ENCODE data around the gene NRSN2.
"Not testable (repeated sequence)": the region's sequence is repeated elsewhere in the genome, so short reads cannot be mapped to it uniquely, and the experiment has no call there.

NRSN2 gene

GRCh38 chr20:325045-325888 lies 21.6 kb upstream of the NRSN2 start, which contains the start of gene SOX12:
SOX12 (plus strand) TSS chr20:325552; CDS start chr20:325925, 373 bp downstream.
- peak; percentile 98 for DNase-seq (ENCODE audit: low read depth, low spot score)

GRCh38 chr20:325889-326644 lies 20.8 kb upstream of the NRSN2 start:
- DNase-seq (ENCODE audit: low read depth, low spot score) = peak; percentile 88

- DNase-seq (ENCODE audit: low read depth, low spot score) = peak; percentile 58
Observed at GRCh38 chr20:326645-327185, 20.2 kb upstream of the NRSN2 start.

- DNase-seq (ENCODE audit: low read depth, low spot score) = peak; percentile 98
Observed at GRCh38 chr20:327186-328026, 19.5 kb upstream of the NRSN2 start.

GRCh38 chr20:328027-328974 lies 18.6 kb upstream of the NRSN2 start:
- DNase-seq (ENCODE audit: low read depth, low spot score) = peak; percentile 21

- no peak for DNase-seq (ENCODE audit: low read depth, low spot score)
Observed at GRCh38 chr20:328975-329695, 17.8 kb upstream of the NRSN2 start.

- no peak for DNase-seq (ENCODE audit: low read depth, low spot score)
Observed at GRCh38 chr20:329851-330232, 17.1 kb upstream of the NRSN2 start.

GRCh38 chr20:330233-331149 lies 16.4 kb upstream of the NRSN2 start:
- peak; percentile 77 for DNase-seq (ENCODE audit: low read depth, low spot score)

DNA sequence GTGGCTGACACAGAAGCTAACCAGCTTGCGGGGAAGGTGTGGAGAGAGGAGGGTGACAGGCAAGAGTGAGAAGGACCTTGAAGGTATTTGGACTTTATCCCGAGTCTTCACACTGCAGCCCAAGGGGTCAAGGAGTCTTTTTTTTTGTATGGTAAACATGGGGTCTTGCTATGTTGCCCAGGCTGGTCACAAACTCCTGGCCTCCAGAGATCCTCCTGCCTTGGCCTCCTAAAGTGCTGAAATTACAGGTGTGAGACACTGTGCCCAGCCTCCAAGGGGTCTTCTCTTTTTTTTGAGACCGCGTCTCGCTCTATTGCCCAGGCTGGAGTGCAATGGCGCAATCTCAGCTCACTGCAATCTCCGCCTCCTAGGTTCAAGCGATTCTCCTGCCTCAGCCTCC lies 12.3 kb upstream of the NRSN2 start:
- no peak for DNase-seq (ENCODE audit: low read depth, low spot score)

GRCh38 chr20:336040-336439 lies 10.9 kb upstream of the NRSN2 start:
- DNase-seq (ENCODE audit: low read depth, low spot score) = not testable (repeated sequence)

DNA sequence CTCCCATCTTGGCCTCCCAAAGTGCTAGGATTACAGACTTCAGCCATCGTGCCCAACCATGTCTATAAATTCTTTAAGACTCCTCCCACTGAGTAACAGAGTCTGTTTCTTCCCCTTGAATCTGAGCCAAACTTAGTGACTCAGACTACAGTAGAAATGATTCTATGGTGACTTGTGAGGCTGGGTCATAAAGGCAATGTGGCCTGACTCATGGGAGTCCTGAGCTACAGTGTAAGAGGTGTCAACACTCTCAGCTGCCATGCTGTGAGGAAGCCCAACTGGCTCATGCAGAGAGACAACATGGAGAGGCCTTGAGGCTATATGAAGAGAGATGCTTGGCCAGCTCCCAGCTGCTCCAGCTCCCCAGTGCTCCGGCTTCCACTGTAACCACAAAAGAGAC lies 5.2 kb upstream of the NRSN2 start:
- DNase-seq (ENCODE audit: low read depth, low spot score) = peak; percentile 62

DNA sequence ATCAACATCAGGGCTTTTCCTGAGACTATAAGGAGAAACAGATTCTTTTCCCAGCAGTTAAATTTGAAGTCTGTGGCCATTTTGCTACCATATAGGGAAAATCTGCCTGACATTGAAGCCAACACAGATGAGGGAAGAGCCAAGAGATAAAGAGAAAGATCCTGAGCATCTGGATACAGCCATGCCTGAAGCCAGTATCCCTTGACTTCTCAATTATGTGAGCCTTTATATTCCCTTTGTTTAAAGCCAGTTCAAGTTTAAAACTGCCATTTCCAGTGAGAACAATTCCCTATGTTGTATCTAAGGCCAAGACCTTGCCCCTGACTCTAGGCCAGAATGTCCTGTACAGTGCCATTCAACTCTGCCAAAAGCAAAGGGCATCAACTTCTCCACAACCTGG lies 3.8 kb upstream of the NRSN2 start:
- DNase-seq (ENCODE audit: low read depth, low spot score) = no peak

DNA sequence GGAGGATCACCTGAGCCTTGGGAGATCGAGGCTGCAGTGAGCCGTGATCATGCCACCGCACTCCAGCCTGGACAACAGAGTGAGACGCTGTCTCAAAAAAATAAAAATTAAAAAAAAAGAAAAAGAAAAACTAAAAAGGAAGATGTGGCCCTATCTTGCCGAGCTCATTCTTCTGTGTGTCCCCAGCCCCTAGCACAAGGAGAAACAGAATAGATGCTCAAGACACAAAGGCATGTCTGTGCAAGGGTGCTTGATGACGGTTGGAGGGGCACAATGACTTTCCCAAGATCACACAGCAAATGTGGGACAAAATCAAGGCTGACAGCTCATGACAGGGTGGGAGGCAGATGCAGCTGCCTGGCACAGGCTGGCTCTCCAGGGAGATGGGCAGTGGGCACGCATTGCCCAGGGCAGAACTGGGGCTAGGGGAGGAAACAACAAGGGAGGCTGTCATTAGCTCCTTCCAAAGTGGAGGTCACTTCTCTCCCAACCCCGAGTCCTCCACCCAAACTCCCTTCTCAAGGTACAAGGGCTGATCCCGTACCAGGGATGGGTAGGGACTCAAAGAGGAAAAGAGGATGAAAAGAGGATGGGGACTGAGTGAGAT lies 775 bp upstream of the NRSN2 start:
- DNase-seq (ENCODE audit: low read depth, low spot score) = no peak

- no peak for DNase-seq (ENCODE audit: low read depth, low spot score)
Observed at GRCh38 chr20:347317-347639, 367 bp downstream of the NRSN2 start.

DNA sequence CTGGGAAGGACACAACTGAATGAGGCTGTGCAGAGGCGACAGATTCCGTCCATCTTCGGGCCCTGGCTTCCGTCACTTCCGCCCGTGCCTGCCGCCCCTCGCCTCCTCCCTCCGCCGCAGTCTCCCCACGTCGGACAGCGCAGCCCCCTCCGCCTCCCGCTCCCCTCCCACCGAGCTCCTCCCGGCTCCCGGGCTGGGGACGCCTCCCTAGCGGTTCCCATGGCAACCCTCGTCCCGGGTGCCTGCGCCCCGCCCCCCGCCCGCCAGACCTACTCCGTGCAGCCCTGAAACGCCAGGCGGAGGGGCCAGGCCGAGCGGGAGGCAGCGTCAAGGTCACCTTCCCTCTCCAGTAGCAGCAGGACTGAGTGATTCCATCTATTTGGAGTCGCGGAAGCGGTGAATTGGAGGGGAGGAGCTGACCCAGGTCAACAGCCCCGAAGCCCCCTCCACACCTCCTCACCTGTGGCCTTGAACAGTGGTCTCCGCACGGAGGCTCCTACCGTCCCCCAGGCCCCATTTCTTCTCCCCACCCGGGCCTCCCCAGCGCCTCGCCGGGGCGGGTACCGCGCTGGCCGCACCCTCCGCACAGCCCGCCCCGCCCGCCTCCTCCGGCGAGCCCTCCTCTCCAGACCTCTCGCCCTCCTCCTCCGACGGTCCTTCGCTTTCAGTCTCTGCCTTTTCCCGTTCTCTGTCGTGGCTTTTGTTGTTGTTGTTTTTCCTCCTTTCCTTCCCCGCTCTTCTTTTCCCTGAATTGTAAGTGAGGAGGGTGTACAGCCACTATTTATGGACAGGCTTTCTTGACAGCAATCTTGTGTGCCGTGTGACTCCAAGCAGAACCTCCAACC lies 951 bp downstream of the NRSN2 start:
- peak; percentile 98 for DNase-seq (ENCODE audit: low read depth, low spot score)

GRCh38 chr20:348972-349841 lies 2.3 kb downstream of the NRSN2 start:
- DNase-seq (ENCODE audit: low read depth, low spot score) = no peak

DNA sequence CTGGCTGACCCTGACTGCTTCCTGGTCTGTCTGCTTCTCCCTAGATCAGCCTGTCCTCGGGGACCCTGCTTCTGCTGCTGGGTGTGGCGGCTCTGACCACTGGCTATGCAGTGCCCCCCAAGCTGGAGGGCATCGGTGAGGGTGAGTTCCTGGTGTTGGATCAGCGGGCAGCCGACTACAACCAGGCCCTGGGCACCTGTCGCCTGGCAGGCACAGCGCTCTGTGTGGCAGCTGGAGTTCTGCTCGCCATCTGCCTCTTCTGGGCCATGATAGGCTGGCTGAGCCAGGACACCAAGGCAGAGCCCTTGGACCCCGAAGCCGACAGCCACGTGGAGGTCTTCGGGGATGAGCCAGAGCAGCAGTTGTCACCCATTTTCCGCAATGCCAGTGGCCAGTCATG lies 6.3 kb downstream of the NRSN2 start:
- no peak for DNase-seq (ENCODE audit: low read depth, low spot score)

Measured in astrocyte of the hippocampus (primary cell).